ENCODE data around the gene RBM19.

Gene RBM19

DNA sequence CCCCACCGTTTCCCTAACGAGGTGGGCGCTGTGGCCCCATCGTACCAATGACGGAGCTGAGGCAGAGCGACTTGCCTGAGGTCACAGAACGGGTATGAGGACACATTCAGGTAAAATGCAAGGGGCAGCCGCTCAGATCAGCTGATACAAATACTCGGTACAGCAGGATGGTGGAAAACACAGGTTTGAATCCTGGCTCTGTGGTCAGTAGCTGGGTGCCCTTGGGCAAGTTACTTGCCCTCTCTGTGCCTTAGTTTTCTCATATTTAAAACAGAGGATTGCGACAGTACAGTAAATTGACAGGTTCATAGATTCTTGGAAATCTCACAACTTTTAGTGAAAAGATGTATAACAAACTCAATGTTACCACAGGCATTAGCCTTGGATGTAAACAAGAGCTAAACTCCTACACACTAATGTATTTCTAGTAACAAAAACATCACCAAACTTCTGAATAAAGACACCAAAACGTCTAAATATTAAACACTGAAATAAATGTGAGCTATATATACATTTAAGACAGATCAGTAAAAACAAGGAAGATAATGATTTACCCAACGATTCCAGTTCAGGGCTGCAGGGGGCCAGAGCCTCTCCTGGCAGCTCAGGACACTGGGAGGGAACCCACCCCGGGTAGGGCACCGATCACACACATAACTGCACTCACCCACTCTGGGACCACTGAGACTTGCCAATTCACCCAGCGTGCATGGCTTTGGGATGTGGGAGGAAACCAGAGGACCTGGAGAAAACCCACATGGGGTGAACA lies 128.4 kb downstream of the RBM19 start:
- no peak for TF ChIP-seq FOXP2 (optimal IDR thresholded peaks at IDR 0.05; ENCODE audit: borderline replicate concordance, extremely low read depth, extremely low read length, insufficient read depth)
- TF ChIP-seq TAF1 (IDR thresholded peaks at IDR 0.05; ENCODE audit: borderline replicate concordance, insufficient read depth, low read length), result no peak
- no peak for TF ChIP-seq POLR2AphosphoS5 (IDR thresholded peaks at IDR 0.05; ENCODE audit: low read depth, low read length)
- TF ChIP-seq, protein P1, sequence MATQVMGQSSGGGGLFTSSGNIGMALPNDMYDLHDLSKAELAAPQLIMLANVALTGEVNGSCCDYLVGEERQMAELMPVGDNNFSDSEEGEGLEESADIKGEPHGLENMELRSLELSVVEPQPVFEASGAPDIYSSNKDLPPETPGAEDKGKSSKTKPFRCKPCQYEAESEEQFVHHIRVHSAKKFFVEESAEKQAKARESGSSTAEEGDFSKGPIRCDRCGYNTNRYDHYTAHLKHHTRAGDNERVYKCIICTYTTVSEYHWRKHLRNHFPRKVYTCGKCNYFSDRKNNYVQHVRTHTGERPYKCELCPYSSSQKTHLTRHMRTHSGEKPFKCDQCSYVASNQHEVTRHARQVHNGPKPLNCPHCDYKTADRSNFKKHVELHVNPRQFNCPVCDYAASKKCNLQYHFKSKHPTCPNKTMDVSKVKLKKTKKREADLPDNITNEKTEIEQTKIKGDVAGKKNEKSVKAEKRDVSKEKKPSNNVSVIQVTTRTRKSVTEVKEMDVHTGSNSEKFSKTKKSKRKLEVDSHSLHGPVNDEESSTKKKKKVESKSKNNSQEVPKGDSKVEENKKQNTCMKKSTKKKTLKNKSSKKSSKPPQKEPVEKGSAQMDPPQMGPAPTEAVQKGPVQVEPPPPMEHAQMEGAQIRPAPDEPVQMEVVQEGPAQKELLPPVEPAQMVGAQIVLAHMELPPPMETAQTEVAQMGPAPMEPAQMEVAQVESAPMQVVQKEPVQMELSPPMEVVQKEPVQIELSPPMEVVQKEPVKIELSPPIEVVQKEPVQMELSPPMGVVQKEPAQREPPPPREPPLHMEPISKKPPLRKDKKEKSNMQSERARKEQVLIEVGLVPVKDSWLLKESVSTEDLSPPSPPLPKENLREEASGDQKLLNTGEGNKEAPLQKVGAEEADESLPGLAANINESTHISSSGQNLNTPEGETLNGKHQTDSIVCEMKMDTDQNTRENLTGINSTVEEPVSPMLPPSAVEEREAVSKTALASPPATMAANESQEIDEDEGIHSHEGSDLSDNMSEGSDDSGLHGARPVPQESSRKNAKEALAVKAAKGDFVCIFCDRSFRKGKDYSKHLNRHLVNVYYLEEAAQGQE (IDR thresholded peaks at IDR 0.05; ENCODE audit: insufficient read depth in 1 of 2, low read depth in 2 of 2, low read length in 2 of 2), result no peak
- no peak for TF ChIP-seq SIN3A (IDR thresholded peaks at IDR 0.05; ENCODE audit: borderline replicate concordance, insufficient read depth, low read length)

DNA sequence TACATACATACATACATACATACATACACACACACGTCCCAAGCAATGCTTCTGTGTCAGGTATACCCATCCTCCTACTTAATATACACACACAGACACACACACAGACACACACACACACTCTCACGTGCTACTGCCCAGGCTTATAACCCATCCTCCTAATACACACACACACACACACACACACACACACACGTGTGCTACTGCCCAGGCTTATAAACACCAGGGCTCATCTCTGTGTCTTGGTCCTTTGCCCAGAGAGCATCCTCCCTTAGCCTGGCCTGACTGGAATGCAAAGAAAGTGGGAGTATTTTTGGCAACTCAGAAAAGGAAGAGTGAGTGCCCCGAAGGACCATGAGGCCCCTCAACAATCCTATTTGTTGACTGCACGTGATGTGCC lies 129.0 kb downstream of the RBM19 start:
- no peak for TF ChIP-seq SIN3A (IDR thresholded peaks at IDR 0.05; ENCODE audit: borderline replicate concordance, insufficient read depth, low read length)
- no peak for TF ChIP-seq POLR2AphosphoS5 (IDR thresholded peaks at IDR 0.05; ENCODE audit: low read depth, low read length)
- TF ChIP-seq, protein P1 (IDR thresholded peaks at IDR 0.05; ENCODE audit: insufficient read depth in 1 of 2, low read depth in 2 of 2, low read length in 2 of 2), result no peak
- TF ChIP-seq TAF1 (IDR thresholded peaks at IDR 0.05; ENCODE audit: borderline replicate concordance, insufficient read depth, low read length), result no peak
- TF ChIP-seq FOXP2 (optimal IDR thresholded peaks at IDR 0.05; ENCODE audit: borderline replicate concordance, extremely low read depth, extremely low read length, insufficient read depth), result no peak

DNA sequence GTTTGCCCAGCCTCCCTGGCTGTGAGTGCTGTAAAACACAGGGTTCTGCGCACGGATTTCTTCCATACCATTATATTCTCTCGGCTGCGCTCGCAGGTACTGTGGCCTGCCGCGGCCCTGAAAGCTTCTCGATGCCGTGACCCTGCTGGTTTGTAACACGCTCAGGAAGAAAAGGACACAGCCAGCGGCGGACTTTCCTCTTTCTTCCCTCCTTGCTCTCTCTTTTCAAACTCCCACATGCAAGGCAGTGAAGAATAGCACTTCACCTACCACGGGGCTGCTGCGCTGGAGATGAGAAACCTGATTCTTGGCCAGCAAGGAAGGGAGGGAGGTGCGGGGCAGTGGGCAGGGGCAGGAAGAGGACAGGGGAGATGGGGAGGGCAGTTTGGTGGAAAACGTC lies 130.2 kb downstream of the RBM19 start:
- TF ChIP-seq TAF1 (IDR thresholded peaks at IDR 0.05; ENCODE audit: borderline replicate concordance, insufficient read depth, low read length) (no peak), POLR2AphosphoS5 (IDR thresholded peaks at IDR 0.05; ENCODE audit: low read depth, low read length) (no peak), SIN3A (IDR thresholded peaks at IDR 0.05; ENCODE audit: borderline replicate concordance, insufficient read depth, low read length) (no peak), FOXP2 (optimal IDR thresholded peaks at IDR 0.05; ENCODE audit: borderline replicate concordance, extremely low read depth, extremely low read length, insufficient read depth) (no peak)
- TF ChIP-seq, protein P1 (IDR thresholded peaks at IDR 0.05; ENCODE audit: insufficient read depth in 1 of 2, low read depth in 2 of 2, low read length in 2 of 2), result no peak

DNA sequence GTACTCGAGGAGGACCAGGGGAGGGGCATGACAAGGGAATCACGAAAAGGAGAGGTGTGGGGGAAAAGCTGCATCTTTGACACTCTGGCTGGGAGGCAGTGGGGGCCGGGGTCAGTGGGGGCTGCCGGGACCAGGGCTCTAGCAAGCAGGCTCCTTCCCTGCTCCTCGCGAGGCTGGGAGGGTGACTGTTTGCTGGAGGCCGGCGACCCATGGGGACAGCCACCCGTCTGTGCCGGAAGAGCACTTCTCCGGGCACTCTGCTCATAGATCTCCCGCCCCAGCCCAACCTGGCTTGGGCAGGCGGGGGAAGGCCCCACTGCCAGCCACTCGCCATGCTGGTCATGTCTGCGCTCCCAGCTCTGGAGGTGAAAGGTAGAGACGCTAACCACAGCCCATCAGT lies 130.7 kb downstream of the RBM19 start:
- no peak for TF ChIP-seq FOXP2 (optimal IDR thresholded peaks at IDR 0.05; ENCODE audit: borderline replicate concordance, extremely low read depth, extremely low read length, insufficient read depth)
- no peak for TF ChIP-seq SIN3A (IDR thresholded peaks at IDR 0.05; ENCODE audit: borderline replicate concordance, insufficient read depth, low read length)
- TF ChIP-seq, protein P1 (IDR thresholded peaks at IDR 0.05; ENCODE audit: insufficient read depth in 1 of 2, low read depth in 2 of 2, low read length in 2 of 2), result no peak
- no peak for TF ChIP-seq TAF1 (IDR thresholded peaks at IDR 0.05; ENCODE audit: borderline replicate concordance, insufficient read depth, low read length)
- TF ChIP-seq POLR2AphosphoS5 (IDR thresholded peaks at IDR 0.05; ENCODE audit: low read depth, low read length), result no peak

All from PFSK-1 (cell line).